Activated T-helper 2 cell treated with anti-CD3 and anti-CD28 coated beads, Interferon-gamma antibody, Interleukin-2, Interleukin-4, amounts not matched to agents 10 μg/mL and 5 μg/mL and 100 μg/mL, durations not matched to agents 14 hours and 24 hours and 36 hours (primary cell): Measurements from ENCODE around the gene NTN5. TPM values are rescaled to one million over a fixed set of nuclear protein-coding genes. Genes with fewer than 3 reads are reported as not detected.
"Not testable (repeated sequence)": the region's sequence is repeated elsewhere in the genome, so short reads cannot be mapped to it uniquely, and the experiment has no call there.

Experiments used
- DNase-seq: peaks from one replicate; pipeline ENCODE4 v3.0.0; 2021; ENCODE audit warnings: low spot score
- H3K27ac Mint-ChIP-seq: one replicate; pipeline ENCODE4 v1.8.0; 2021; ENCODE audit warnings: mixed read lengths
- H3K27me3 Mint-ChIP-seq: one replicate; pipeline ENCODE4 v1.8.0; 2021; ENCODE audit warnings: low read depth, mixed read lengths
- H3K36me3 Mint-ChIP-seq: one replicate; pipeline ENCODE4 v1.8.0; 2021; ENCODE audit warnings: low read depth, mixed read lengths
- H3K4me1 Mint-ChIP-seq: one replicate; pipeline ENCODE4 v1.8.0; 2021; ENCODE audit warnings: low read depth, mixed read lengths
- H3K4me3 Mint-ChIP-seq: one replicate; pipeline ENCODE4 v1.8.0; 2021; ENCODE audit warnings: low read depth, mild to moderate bottlenecking, moderate library complexity, mixed read lengths
- H3K9me3 Mint-ChIP-seq: one replicate; pipeline ENCODE4 v1.8.0; 2021; ENCODE audit warnings: mixed read lengths
- intact Hi-C: fragments of 100-400 bp; cut with micrococcal nuclease; formaldehyde crosslinking; loops from one replicate; pipeline ENCODE4 v1.15.1; 2023
- total RNA-seq: library from RNA; stranded (reverse); gene quantifications from 2 replicates; pipeline ENCODE4 v1.2.3, GENCODE V29; 2022

The NTN5 gene
- total RNA-seq, 1 donor from 2014 or later: 0.55 TPM

DNA sequence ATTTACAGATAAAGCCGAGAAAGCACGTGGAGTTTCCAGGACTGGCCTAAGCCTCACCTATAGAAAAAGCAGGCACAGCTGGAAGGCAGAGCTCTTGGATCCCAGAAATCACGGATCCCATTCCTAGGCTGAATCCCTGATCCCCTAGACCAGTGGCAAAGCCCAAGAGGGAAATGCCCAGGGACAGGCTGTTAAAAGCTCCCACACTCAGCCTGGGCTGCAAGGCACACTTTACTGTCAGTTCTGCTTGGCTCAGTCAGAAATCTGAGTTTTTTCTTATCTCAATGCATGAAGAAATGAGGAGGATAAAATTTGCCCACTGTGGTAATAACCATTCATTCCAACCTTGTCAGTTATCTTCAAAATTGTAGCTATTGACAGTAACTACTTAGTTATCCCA, 15.0 kb upstream of the NTN5 start:
- Mint-ChIP-seq H3K4me1 (no peaks in the 10 kb centered on the region), H3K36me3 (no peaks in the 10 kb centered on the region), H3K4me3 (no peak overlapping the region), H3K27ac (no peak overlapping the region), H3K9me3 (no peaks in the 10 kb centered on the region), H3K27me3 (no peaks in the 10 kb centered on the region)
- intact Hi-C loops: no loop called here
- no peak for DNase-seq

DNA sequence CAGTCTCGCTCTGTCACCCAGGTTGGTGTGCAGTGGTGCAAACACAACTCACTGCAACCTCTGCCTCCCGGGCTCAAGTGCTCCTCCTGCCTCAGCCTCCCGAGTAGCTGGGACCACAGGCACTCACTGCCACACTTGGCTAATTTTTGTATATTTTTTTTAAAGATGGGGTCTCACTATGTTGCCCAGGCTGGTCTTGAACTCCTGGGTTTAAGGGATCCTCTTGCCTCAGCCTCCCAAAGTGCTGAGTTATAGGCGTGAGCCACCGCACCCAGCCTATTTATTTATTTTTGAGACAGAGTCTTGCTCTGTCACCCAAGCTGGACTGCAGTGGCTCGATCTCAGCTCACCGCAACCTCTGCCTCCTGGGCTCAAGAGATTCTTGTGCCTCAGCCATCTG, 13.8 kb upstream of the NTN5 start:
- H3K9me3 Mint-ChIP-seq, H3K27ac Mint-ChIP-seq, DNase-seq, H3K27me3 Mint-ChIP-seq, H3K36me3 Mint-ChIP-seq, H3K4me1 Mint-ChIP-seq, H3K4me3 Mint-ChIP-seq, intact Hi-C loops: not testable (repeated sequence)

- H3K27me3 Mint-ChIP-seq: no peaks in the 10 kb centered on the region
- H3K4me1 Mint-ChIP-seq: no peaks in the 10 kb centered on the region
- H3K36me3 Mint-ChIP-seq: no peaks in the 10 kb centered on the region
- H3K9me3 Mint-ChIP-seq: no peaks in the 10 kb centered on the region
- H3K4me3 Mint-ChIP-seq: no peak overlapping the region
- H3K27ac Mint-ChIP-seq: no peak overlapping the region
- DNase-seq: no peak
- intact Hi-C loops: no loop called here
Observed at GRCh38 chr19:48686088-48686487, 13.3 kb upstream of the NTN5 start.

DNA sequence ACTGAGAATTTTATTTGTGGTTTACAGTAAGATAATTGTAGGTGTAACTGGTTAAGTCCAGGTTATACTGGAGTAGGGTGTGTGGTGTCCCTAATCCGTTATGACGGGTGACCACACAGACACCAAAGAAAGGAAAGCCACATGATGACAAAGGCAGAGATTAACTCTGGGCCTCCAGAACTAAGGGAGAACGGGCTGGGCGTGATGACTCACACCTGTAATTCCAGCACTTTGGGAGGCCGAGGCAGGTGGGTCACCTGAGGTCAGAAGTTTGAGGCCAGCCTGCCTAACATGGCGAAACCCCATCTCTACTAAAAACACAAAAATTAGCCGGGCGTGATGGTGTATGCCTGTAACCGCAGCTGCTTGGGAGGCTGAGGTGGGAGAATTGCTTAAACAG, 12.8 kb upstream of the NTN5 start:
- Mint-ChIP-seq H3K27ac (no peak overlapping the region), H3K36me3 (no peaks in the 10 kb centered on the region), H3K9me3 (no peaks in the 10 kb centered on the region), H3K27me3 (no peaks in the 10 kb centered on the region), H3K4me1 (no peaks in the 10 kb centered on the region), H3K4me3 (no peak overlapping the region)
- intact Hi-C loops: no loop called here
- no peak for DNase-seq

GRCh38 chr19:48683349-48683748, 10.5 kb upstream of the NTN5 start:
- no peaks in the 10 kb centered on the region for H3K27me3 Mint-ChIP-seq
- H3K4me3 Mint-ChIP-seq: no peak overlapping the region
- H3K4me1 Mint-ChIP-seq: no peaks in the 10 kb centered on the region
- H3K9me3 Mint-ChIP-seq: no peaks in the 10 kb centered on the region
- no peak overlapping the region for H3K27ac Mint-ChIP-seq
- no peaks in the 10 kb centered on the region for H3K36me3 Mint-ChIP-seq
- intact Hi-C loops: no loop called here
- no peak for DNase-seq

- Mint-ChIP-seq H3K4me1 (no peaks in the 10 kb centered on the region), H3K4me3 (no peak overlapping the region), H3K27me3 (no peaks in the 10 kb centered on the region), H3K36me3 (no peaks in the 10 kb centered on the region), H3K27ac (no peak overlapping the region), H3K9me3 (no peaks in the 10 kb centered on the region)
- DNase-seq: no peak
- intact Hi-C loops: no loop called here
Observed at GRCh38 chr19:48681127-48681470, 8.3 kb upstream of the NTN5 start.

DNA sequence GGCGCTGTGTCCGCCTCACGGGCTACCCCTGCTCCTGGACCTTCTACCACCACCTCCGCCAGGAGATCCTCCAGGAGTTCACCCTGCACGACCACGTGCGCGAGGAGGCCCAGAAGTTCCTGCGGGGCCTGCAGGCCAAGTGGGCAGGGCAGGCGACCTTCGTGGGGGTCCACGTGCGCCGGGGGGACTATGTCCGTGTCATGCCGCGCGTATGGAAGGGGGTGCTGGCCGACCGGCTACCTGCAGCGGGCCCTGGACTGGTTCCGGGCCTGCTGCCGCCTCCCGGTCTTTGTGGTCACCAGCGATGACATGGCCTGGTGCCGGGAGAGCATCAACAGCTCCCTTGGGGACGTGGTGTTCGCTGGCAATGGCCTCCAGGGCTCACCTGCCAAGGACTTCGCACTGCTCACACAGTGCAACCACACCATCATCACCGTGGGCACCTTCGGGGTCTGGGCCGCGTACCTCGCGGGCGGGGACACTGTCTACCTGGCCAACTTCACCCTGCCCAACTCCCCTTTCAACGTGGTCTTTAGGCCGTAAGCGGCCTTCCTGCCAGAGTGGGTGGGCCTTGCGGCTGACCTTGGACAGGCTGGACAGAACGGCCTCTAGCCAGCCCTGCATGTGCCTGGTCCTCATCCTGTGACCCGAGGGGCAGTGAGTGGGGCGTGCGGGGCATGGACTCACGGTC, 7.8 kb upstream of the NTN5 start:
- H3K4me3 Mint-ChIP-seq: no peak overlapping the region
- H3K36me3 Mint-ChIP-seq: no peaks in the 10 kb centered on the region
- no peaks in the 10 kb centered on the region for H3K9me3 Mint-ChIP-seq
- H3K27me3 Mint-ChIP-seq: no peaks in the 10 kb centered on the region
- intact Hi-C loops: no loop called here
- H3K27ac Mint-ChIP-seq: no peak overlapping the region
- no peaks in the 10 kb centered on the region for H3K4me1 Mint-ChIP-seq
- DNase-seq: no peak

GRCh38 chr19:48680006-48680405, 7.2 kb upstream of the NTN5 start:
- H3K9me3 Mint-ChIP-seq, DNase-seq, H3K4me1 Mint-ChIP-seq, H3K4me3 Mint-ChIP-seq, intact Hi-C loops, H3K27me3 Mint-ChIP-seq, H3K36me3 Mint-ChIP-seq, H3K27ac Mint-ChIP-seq: not testable (repeated sequence)

GRCh38 chr19:48678201-48678600, 5.4 kb upstream of the NTN5 start:
- intact Hi-C loops: no loop called here
- Mint-ChIP-seq H3K27me3 (no peaks in the 10 kb centered on the region), H3K27ac (no peak overlapping the region), H3K4me1 (peaks cover 5% of the 10 kb centered on the region), H3K4me3 (no peak overlapping the region), H3K9me3 (no peaks in the 10 kb centered on the region), H3K36me3 (no peaks in the 10 kb centered on the region)
- no peak for DNase-seq

GRCh38 chr19:48676887-48677286, 4.1 kb upstream of the NTN5 start:
- no peaks in the 10 kb centered on the region for H3K36me3 Mint-ChIP-seq
- no peaks in the 10 kb centered on the region for H3K27me3 Mint-ChIP-seq
- H3K4me1 Mint-ChIP-seq: peaks cover 5% of the 10 kb centered on the region
- intact Hi-C loops: no loop called here
- DNase-seq: no peak
- no peak overlapping the region for H3K4me3 Mint-ChIP-seq
- no peak overlapping the region for H3K27ac Mint-ChIP-seq
- no peaks in the 10 kb centered on the region for H3K9me3 Mint-ChIP-seq

DNA sequence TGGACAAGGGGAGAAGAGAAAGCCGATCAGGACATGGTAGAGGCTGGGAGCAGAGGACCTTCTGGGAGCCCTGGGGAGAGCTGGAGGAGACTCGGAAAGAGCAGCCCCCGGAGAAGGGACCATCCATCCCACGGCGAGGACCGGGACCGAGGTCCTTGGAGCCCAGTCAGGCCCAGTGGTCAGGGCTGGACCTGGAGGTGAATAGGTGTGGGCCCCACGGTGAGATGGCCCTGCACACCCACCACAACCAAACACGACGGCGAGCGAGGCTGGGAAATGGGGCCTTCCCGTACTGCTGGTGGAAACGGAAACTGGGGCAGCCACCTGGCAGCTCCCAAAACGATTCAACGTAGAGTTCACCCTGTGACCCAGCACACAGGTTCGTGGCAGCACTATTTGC, 3.7 kb upstream of the NTN5 start:
- intact Hi-C loops: no loop called here
- Mint-ChIP-seq H3K9me3 (no peaks in the 10 kb centered on the region), H3K4me1 (peaks cover 5% of the 10 kb centered on the region), H3K27me3 (no peaks in the 10 kb centered on the region), H3K4me3 (no peak overlapping the region), H3K27ac (no peak overlapping the region), H3K36me3 (no peaks in the 10 kb centered on the region)
- no peak for DNase-seq

DNA sequence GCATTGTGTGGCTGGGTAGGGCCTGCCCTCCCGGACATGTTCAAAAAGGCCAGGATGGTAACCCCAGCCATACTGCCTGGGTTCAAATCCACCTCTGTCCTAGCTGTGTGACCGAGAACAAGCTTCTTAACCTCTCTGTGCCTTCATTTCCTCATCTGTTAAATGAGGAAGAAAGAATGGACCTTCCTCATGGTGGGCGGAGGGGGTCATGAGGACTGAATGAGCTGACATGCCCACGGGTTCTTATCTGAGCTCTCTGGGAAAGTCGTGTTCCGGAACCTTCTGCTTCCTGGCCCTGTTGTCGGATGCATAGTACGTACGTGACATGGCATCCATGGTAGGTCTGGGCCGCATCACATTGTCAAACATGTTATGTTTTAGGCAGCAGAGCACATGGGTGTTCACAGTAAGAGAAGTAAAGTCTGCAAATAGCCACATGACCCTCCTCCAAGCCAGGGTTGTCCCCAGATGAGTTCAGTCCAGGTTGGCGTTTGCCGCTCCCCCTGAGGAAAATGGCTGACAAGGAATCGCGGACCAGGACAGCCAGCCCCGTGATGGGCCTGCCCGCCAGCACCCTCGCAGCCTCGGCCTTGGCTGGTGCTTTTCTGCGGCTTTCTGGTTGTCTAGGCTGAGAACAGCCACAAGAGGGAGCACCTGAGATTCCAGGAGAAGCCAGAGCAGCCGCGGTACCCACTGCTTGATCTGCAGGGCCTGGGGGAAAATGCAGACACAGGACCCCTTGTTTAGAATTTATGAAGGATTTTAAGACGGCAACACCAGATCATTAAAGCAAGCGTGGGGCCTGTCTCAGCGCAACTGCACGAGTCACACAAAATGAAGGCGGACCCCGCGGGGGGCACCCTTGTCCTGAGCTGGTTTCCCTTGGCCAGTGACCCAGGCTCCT, 2.4 kb upstream of the NTN5 start:
- no peaks in the 10 kb centered on the region for H3K9me3 Mint-ChIP-seq
- peak; percentile 65 for DNase-seq
- H3K36me3 Mint-ChIP-seq: no peaks in the 10 kb centered on the region
- H3K27me3 Mint-ChIP-seq: no peaks in the 10 kb centered on the region
- H3K27ac Mint-ChIP-seq: no peak overlapping the region
- H3K4me1 Mint-ChIP-seq: peaks cover 5% of the 10 kb centered on the region
- intact Hi-C loops: no loop called here
- no peak overlapping the region for H3K4me3 Mint-ChIP-seq

GRCh38 chr19:48674216-48674809, 1.5 kb upstream of the NTN5 start:
- intact Hi-C loops: no loop called here
- DNase-seq: no peak
- Mint-ChIP-seq H3K27ac (no peak overlapping the region), H3K9me3 (peaks cover 4% of the 10 kb centered on the region), H3K4me3 (no peak overlapping the region), H3K4me1 (peaks cover 5% of the 10 kb centered on the region), H3K36me3 (no peaks in the 10 kb centered on the region), H3K27me3 (no peaks in the 10 kb centered on the region)
